ENCODE measurements around the gene CDK3. TPM values are rescaled to one million over a fixed set of nuclear protein-coding genes. Genes with fewer than 3 reads are reported as not detected.
A peak's percentile ranks its signal among the peaks of the same experiment; 100 is the strongest.

CDK3 gene
- total RNA-seq, 2 donors from 2014 or later = 8.0 to 9.0 TPM

DNA sequence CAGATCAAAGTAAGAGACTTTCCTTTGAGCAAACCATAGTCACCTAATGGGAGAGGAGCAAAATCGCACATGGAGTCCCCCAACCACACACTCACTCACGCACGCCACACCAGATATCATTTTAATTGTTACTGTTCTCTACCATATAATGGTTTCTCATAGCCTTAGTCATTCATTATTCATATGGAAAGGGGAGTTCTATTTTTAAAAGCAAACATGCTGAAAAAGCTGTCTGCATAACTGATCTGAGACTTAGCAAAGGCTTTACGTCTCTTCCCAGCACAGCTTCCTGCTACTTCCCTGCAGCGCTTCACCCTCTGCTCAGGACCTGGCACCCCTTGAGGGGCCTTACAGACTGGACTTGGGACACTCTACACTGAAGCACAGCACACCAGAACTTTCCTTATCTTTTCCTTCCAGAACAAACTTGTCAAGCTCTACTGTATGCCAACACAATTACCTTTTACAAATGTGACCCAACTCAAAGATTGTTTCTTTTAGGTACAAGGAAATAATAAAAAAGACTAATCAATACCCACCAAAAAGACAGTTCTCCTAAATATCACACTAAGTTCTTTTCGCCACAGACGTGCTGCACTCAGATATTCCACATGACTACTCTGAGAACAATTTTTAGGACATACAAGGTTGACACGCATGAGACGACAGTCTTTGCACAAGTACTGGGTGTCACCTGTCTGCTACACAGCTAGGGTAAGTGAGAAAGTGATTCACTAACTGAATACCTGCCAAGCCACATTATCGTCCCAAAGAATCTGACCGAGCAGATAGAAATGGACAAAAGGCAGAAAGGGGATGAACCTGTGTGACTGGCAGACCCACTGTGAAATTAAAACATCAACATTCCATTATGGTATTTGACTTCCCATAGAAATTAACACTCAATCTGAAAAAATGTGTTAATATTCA, 50.1 kb downstream of the CDK3 start:
- ATAC-seq (replicated peaks) = peak; percentile 38
- Mint-ChIP-seq H3K27me3 (no peaks in the 10 kb centered on the region), H3K9me3 (no peaks in the 10 kb centered on the region), H3K27ac (peak overlapping the region; percentile 81), H3K4me3 (no peak overlapping the region), H3K36me3 (ENCODE audit: low read depth) (peaks cover 99% of the 10 kb centered on the region), H3K4me1 (peaks cover 30% of the 10 kb centered on the region)

GRCh38 chr17:76051561-76051960, 50.9 kb downstream of the CDK3 start:
- Mint-ChIP-seq H3K9me3 (no peaks in the 10 kb centered on the region), H3K27ac (peak overlapping the region; percentile 81)

DNA sequence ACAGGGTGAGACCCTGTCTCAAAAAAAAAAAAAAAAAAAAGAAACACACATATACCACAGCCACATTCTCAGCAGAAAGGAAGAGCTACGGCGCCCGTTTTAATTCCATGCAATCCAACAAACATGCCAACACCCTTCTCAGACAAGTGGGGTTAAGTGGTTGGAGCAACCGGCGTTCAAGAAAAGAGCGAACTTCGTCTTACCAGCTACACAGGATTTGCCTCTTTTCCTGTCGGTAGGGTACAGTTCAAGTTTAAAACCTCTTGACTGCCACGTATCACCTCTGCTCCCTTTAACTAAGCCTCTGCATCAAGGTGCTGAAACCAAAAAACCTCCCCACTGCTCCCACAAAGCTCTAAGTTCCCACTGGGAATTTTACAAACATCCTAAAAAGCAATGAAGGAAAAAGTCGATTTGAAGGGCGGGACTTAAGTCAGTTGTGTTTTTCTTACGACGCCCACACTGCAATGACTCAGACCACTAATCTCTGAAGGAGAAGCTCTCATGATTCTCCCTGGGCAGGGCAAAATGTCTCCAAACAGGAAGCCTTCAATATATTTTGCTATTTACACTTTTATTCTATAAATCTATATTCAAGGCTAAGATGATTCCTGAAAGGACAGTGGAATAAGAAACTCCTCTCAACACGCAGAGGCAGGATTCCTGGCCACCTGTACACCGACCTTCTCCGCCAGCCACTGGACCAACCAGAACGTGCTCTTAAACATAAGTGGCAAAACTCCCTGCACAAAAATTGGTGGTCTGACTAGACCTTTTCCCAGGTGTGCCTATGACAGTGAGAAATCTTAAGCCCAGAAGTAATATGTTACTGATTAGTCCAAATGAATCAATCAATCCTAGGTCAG, 52.8 kb downstream of the CDK3 start:
- peaks cover 100% of the 10 kb centered on the region for H3K36me3 Mint-ChIP-seq (ENCODE audit: low read depth)
- no peaks in the 10 kb centered on the region for H3K27me3 Mint-ChIP-seq
- no peaks in the 10 kb centered on the region for H3K9me3 Mint-ChIP-seq
- H3K4me3 Mint-ChIP-seq = peak overlapping the region; percentile 58
- H3K27ac Mint-ChIP-seq = peak overlapping the region; percentile 73
- ATAC-seq (replicated peaks) = peak; percentile 73
- peaks cover 35% of the 10 kb centered on the region for H3K4me1 Mint-ChIP-seq

More at GRCh38 chr17:76051561-76051960, 50.9 kb downstream of the CDK3 start:
- Mint-ChIP-seq H3K36me3 (ENCODE audit: low read depth) (peaks cover 99% of the 10 kb centered on the region), H3K4me1 (peaks cover 34% of the 10 kb centered on the region), H3K4me3 (no peak overlapping the region), H3K27me3 (no peaks in the 10 kb centered on the region)
- no peak for ATAC-seq (replicated peaks)

- H3K27ac Mint-ChIP-seq = peak overlapping the region; percentile 73
- H3K27me3 Mint-ChIP-seq = no peaks in the 10 kb centered on the region
- H3K4me1 Mint-ChIP-seq = peaks cover 35% of the 10 kb centered on the region
- no peaks in the 10 kb centered on the region for H3K9me3 Mint-ChIP-seq
- H3K36me3 Mint-ChIP-seq (ENCODE audit: low read depth) = peaks cover 100% of the 10 kb centered on the region
- peak; percentile 79 for ATAC-seq (replicated peaks)
- peak overlapping the region; percentile 58 for H3K4me3 Mint-ChIP-seq
These were observed 53.4 kb downstream of the CDK3 start for GRCh38 chr17:76054112-76054476.

Other genes with a start within 250 kb of the CDK3 start
- gene GALK1, start 235.7 kb upstream of the CDK3 start, total RNA-seq = 10 to 100 TPM; 43.4 to 51.4 TPM
- 10 to 100 TPM; 19.0 to 22.1 TPM for gene UNK, start 216.0 kb upstream of the CDK3 start, total RNA-seq
- gene UNC13D, start 156.5 kb upstream of the CDK3 start, total RNA-seq = 100 to 1,000 TPM; 153 to 160 TPM
- gene WBP2, start 145.5 kb upstream of the CDK3 start, total RNA-seq = 100 to 1,000 TPM in 1 of 2 donors, 10 to 100 TPM in 1; 67.4 to 127 TPM
- 10 to 100 TPM; 11.0 to 32.4 TPM for gene TRIM47, start 122.3 kb upstream of the CDK3 start, total RNA-seq
- gene TRIM65, start 103.9 kb upstream of the CDK3 start, total RNA-seq = 10 to 100 TPM; 20.3 to 33.9 TPM
- 100 to 1,000 TPM in 1 of 2 donors, 10 to 100 TPM in 1; 74.2 to 113 TPM for gene MRPL38, start 96.0 kb upstream of the CDK3 start, total RNA-seq
- gene FBF1, start 59.8 kb upstream of the CDK3 start, total RNA-seq = 10 to 100 TPM in 1 of 2 donors, 1 to 10 TPM in 1; 9.2 to 10.6 TPM
- 10 to 100 TPM; 24.0 to 35.2 TPM for gene ACOX1, start 21.7 kb upstream of the CDK3 start, total RNA-seq
- gene TEN1, start 21.6 kb upstream of the CDK3 start, total RNA-seq = 10 to 100 TPM; 15.3 to 18.5 TPM
- under 1 TPM in 1 of 2 donors, not detected in 1; 0.11 TPM for gene EVPL, start 26.5 kb downstream of the CDK3 start, total RNA-seq
- gene SRP68, start 71.7 kb downstream of the CDK3 start, total RNA-seq = 100 to 1,000 TPM; 109 to 117 TPM
- gene GALR2, start 73.9 kb downstream of the CDK3 start, total RNA-seq = 10 to 100 TPM in 1 of 2 donors, 1 to 10 TPM in 1; 7.5 to 14.8 TPM
- 10 to 100 TPM in 1 of 2 donors, 1 to 10 TPM in 1; 6.5 to 13.5 TPM for gene ZACN, start 78.3 kb downstream of the CDK3 start, total RNA-seq
- gene EXOC7, start 102.9 kb downstream of the CDK3 start, total RNA-seq = 100 to 1,000 TPM; 104 to 117 TPM
- gene FOXJ1, start 140.4 kb downstream of the CDK3 start, total RNA-seq = under 1 TPM in 1 of 2 donors, not detected in 1; 0.15 TPM
- gene RNF157, start 239.6 kb downstream of the CDK3 start, total RNA-seq = 10 to 100 TPM; 15.5 to 17.4 TPM

Measured in activated T-helper 17 cell treated with anti-CD3 and anti-CD28 coated beads, Interleukin-2, amount 50 U/mL, for 72 hours (primary cell).